MM.1S (cell line): ENCODE results near the gene COBLL1.

Experiments used
- DNase-seq: peaks from one replicate; pipeline ENCODE4 v3.0.0-alpha.2; 2015
- H2AFZ ChIP-seq: fragments of 300-600 bp; sonication (generic); 2 replicates; pipeline ENCODE4 v1.6.0; 2016; ENCODE audit warnings: antibody characterized with exemption, low read length
- H3F3A ChIP-seq: fragments of 300-600 bp; sonication (generic); 2 replicates; pipeline ENCODE4 v1.6.1; 2016; ENCODE audit warnings: mild to moderate bottlenecking, antibody characterized with exemption, low read length, moderate library complexity, mixed read lengths; ENCODE audit not compliant: insufficient read depth
- H3K27ac ChIP-seq: fragments of 300-600 bp; sonication (generic); 2 replicates; pipeline ENCODE4 v1.5.1; 2016; ENCODE audit warnings: mild to moderate bottlenecking, low read length
- H3K27me3 ChIP-seq: fragments of 300-600 bp; sonication (generic); replicated peaks from 2 replicates; pipeline ENCODE4 v1.6.0; 2016; ENCODE audit warnings: low read length; ENCODE audit not compliant: insufficient read depth
- H3K36me3 ChIP-seq: fragments of 300-600 bp; sonication (generic); replicated peaks from 2 replicates; pipeline ENCODE4 v1.6.1; 2016; ENCODE audit warnings: mild to moderate bottlenecking, low read length, mixed read lengths; ENCODE audit not compliant: insufficient read depth
- H3K4me1 ChIP-seq: fragments of 300-600 bp; sonication (generic); 2 replicates; pipeline ENCODE4 v1.6.1; 2016; ENCODE audit warnings: low read length, mixed read lengths
- H3K4me2 ChIP-seq: fragments of 300-600 bp; sonication (generic); 2 replicates; pipeline ENCODE4 v1.6.0; 2016; ENCODE audit warnings: low read depth, low read length
- H3K4me3 ChIP-seq: fragments of 300-600 bp; sonication (generic); 2 replicates; pipeline ENCODE4 v1.5.1; 2016; ENCODE audit warnings: low read length, mixed read lengths
- H3K79me2 ChIP-seq: fragments of 300-600 bp; sonication (generic); 2 replicates; pipeline ENCODE4 v1.6.1; 2016; ENCODE audit warnings: mixed run types, low read length, mixed read lengths
- H3K9ac ChIP-seq: fragments of 300-600 bp; sonication (generic); 2 replicates; pipeline ENCODE4 v1.6.1; 2016; ENCODE audit warnings: low read length, mixed read lengths
- H3K9me2 ChIP-seq: fragments of 300-600 bp; sonication (generic); replicated peaks from 2 replicates; pipeline ENCODE4 v1.6.1; 2016; ENCODE audit warnings: mild to moderate bottlenecking, low read length, mixed read lengths; ENCODE audit not compliant: insufficient read depth
- H3K9me3 ChIP-seq: fragments of 300-600 bp; sonication (generic); replicated peaks from 2 replicates; pipeline ENCODE4 v1.6.1; 2016; ENCODE audit warnings: mild to moderate bottlenecking, low read length, mixed read lengths; ENCODE audit not compliant: insufficient read depth
- H4K20me1 ChIP-seq: fragments of 300-600 bp; sonication (generic); 2 replicates; pipeline ENCODE4 v1.6.1; 2016; ENCODE audit warnings: mild to moderate bottlenecking, low read length, moderate library complexity, mixed read lengths; ENCODE audit not compliant: insufficient read depth
- CTCF ChIP-seq: fragments of 300-600 bp; sonication (generic); IDR thresholded peaks from 2 replicates; pipeline ENCODE4 v1.5.1; 2016; ENCODE audit warnings: antibody characterized with exemption, low read length, mixed read lengths
- EZH2 ChIP-seq: fragments of 300-600 bp; sonication (generic); optimal IDR thresholded peaks from 2 replicates; pipeline ENCODE3; 2017; ENCODE audit warnings: low read depth, mild to moderate bottlenecking, antibody characterized with exemption, low read length, mixed read lengths
- EZH2phosphoT487 ChIP-seq: fragments of 300-600 bp; sonication (generic); IDR thresholded peaks from 2 replicates; pipeline ENCODE4 v1.6.1; 2018; ENCODE audit warnings: antibody characterized with exemption, low read length

The COBLL1 gene

GRCh38 chr2:164879901-164880535 lies 38.4 kb upstream of the COBLL1 start:
- Histone ChIP-seq H3K36me3 (no peaks in the 10 kb centered on the region), H3K9me3 (no peaks in the 10 kb centered on the region), H3K9me2 (no peaks in the 10 kb centered on the region), H3F3A (no peaks in the 10 kb centered on the region), H3K27ac (no peak overlapping the region), H3K4me1 (peaks cover 6% of the 10 kb centered on the region), H3K9ac (no peak overlapping the region), H3K79me2 (no peaks in the 10 kb centered on the region), H4K20me1 (no peaks in the 10 kb centered on the region), H3K27me3 (no peaks in the 10 kb centered on the region), H3K4me2 (no peak overlapping the region), H3K4me3 (no peak overlapping the region), H2AFZ (no peak overlapping the region)
- DNase-seq: no peak
- TF ChIP-seq EZH2: no peak
- no peak for TF ChIP-seq EZH2phosphoT487
- no peak for TF ChIP-seq CTCF

- Histone ChIP-seq H3K4me1 (no peaks in the 10 kb centered on the region), H3F3A (no peaks in the 10 kb centered on the region), H3K9me3 (no peaks in the 10 kb centered on the region), H3K36me3 (no peaks in the 10 kb centered on the region), H3K9me2 (no peaks in the 10 kb centered on the region), H2AFZ (no peak overlapping the region), H3K27me3 (no peaks in the 10 kb centered on the region), H3K27ac (no peak overlapping the region), H3K4me3 (no peak overlapping the region), H3K79me2 (no peaks in the 10 kb centered on the region), H4K20me1 (no peaks in the 10 kb centered on the region), H3K9ac (no peak overlapping the region), H3K4me2 (no peak overlapping the region)
- TF ChIP-seq EZH2phosphoT487: no peak
- no peak for TF ChIP-seq EZH2
- TF ChIP-seq CTCF: no peak
- DNase-seq: no peak
These were observed 36.3 kb upstream of the COBLL1 start for GRCh38 chr2:164877927-164878326.

GRCh38 chr2:164877169-164877568 lies 35.5 kb upstream of the COBLL1 start:
- Histone ChIP-seq H3K9me2 (no peaks in the 10 kb centered on the region), H2AFZ (no peak overlapping the region), H3K9ac (no peak overlapping the region), H3F3A (no peaks in the 10 kb centered on the region), H3K4me3 (no peak overlapping the region), H3K4me1 (no peaks in the 10 kb centered on the region), H3K36me3 (no peaks in the 10 kb centered on the region), H3K27ac (no peak overlapping the region), H3K79me2 (no peaks in the 10 kb centered on the region), H3K9me3 (no peaks in the 10 kb centered on the region), H3K27me3 (no peaks in the 10 kb centered on the region), H4K20me1 (no peaks in the 10 kb centered on the region), H3K4me2 (no peak overlapping the region)
- TF ChIP-seq EZH2 (no peak), EZH2phosphoT487 (no peak), CTCF (no peak)
- no peak for DNase-seq
